ENCODE results near the gene NRCAM.

The NRCAM gene

GRCh38 chr7:108289852-108290251 is 166.4 kb downstream of the NRCAM start:
- Histone ChIP-seq H3K36me3 (ENCODE audit: control insufficient read depth in 1 of 2, insufficient read depth in 2 of 2, low read length in 2 of 2) (no peaks in the 10 kb centered on the region), H3K27ac (ENCODE audit: low read depth, low read length) (no peak overlapping the region), H3K4me1 (ENCODE audit: control insufficient read depth in 1 of 2, insufficient read depth in 2 of 2, low read length in 2 of 2) (no peaks in the 10 kb centered on the region), H3K9me3 (ENCODE audit: control insufficient read depth in 1 of 2, low read length in 2 of 2) (no peaks in the 10 kb centered on the region), H3K27me3 (ENCODE audit: control insufficient read depth in 1 of 2, insufficient read depth in 2 of 2, low read length in 2 of 2) (no peaks in the 10 kb centered on the region), H3K4me3 (ENCODE audit: low read depth in 1 of 2, low read length in 2 of 2) (no peak overlapping the region), H3K9ac (ENCODE audit: low read depth in 1 of 2, low read length in 2 of 2) (no peak overlapping the region)

- H3K4me3 ChIP-seq (ENCODE audit: low read depth in 1 of 2, low read length in 2 of 2): no peak overlapping the region
- no peak overlapping the region for H3K9ac ChIP-seq (ENCODE audit: low read depth in 1 of 2, low read length in 2 of 2)
- no peaks in the 10 kb centered on the region for H3K9me3 ChIP-seq (ENCODE audit: control insufficient read depth in 1 of 2, low read length in 2 of 2)
- no peaks in the 10 kb centered on the region for H3K4me1 ChIP-seq (ENCODE audit: control insufficient read depth in 1 of 2, insufficient read depth in 2 of 2, low read length in 2 of 2)
- no peak overlapping the region for H3K27ac ChIP-seq (ENCODE audit: low read depth, low read length)
- H3K27me3 ChIP-seq (ENCODE audit: control insufficient read depth in 1 of 2, insufficient read depth in 2 of 2, low read length in 2 of 2): peaks cover 0 to 4% of the 10 kb centered on the region in 2 donors
- H3K36me3 ChIP-seq (ENCODE audit: control insufficient read depth in 1 of 2, insufficient read depth in 2 of 2, low read length in 2 of 2): no peaks in the 10 kb centered on the region
Observed at GRCh38 chr7:108287857-108288256, 168.4 kb downstream of the NRCAM start.

- no peak overlapping the region for H3K4me3 ChIP-seq (ENCODE audit: low read depth in 1 of 2, low read length in 2 of 2)
- no peak overlapping the region for H3K9ac ChIP-seq (ENCODE audit: low read depth in 1 of 2, low read length in 2 of 2)
- no peaks in the 10 kb centered on the region for H3K9me3 ChIP-seq (ENCODE audit: control insufficient read depth in 1 of 2, low read length in 2 of 2)
- H3K36me3 ChIP-seq (ENCODE audit: control insufficient read depth in 1 of 2, insufficient read depth in 2 of 2, low read length in 2 of 2): no peaks in the 10 kb centered on the region
- H3K4me1 ChIP-seq (ENCODE audit: control insufficient read depth in 1 of 2, insufficient read depth in 2 of 2, low read length in 2 of 2): no peaks in the 10 kb centered on the region
- no peak overlapping the region for H3K27ac ChIP-seq (ENCODE audit: low read depth, low read length)
- peaks cover 0 to 4% of the 10 kb centered on the region in 2 donors for H3K27me3 ChIP-seq (ENCODE audit: control insufficient read depth in 1 of 2, insufficient read depth in 2 of 2, low read length in 2 of 2)
Observed at GRCh38 chr7:108286290-108286904, 169.8 kb downstream of the NRCAM start.

GRCh38 chr7:108285778-108286177 is 170.5 kb downstream of the NRCAM start:
- Histone ChIP-seq H3K9me3 (ENCODE audit: control insufficient read depth in 1 of 2, low read length in 2 of 2) (no peaks in the 10 kb centered on the region), H3K9ac (ENCODE audit: low read depth in 1 of 2, low read length in 2 of 2) (no peak overlapping the region), H3K4me3 (ENCODE audit: low read depth in 1 of 2, low read length in 2 of 2) (no peak overlapping the region), H3K4me1 (ENCODE audit: control insufficient read depth in 1 of 2, insufficient read depth in 2 of 2, low read length in 2 of 2) (no peaks in the 10 kb centered on the region), H3K36me3 (ENCODE audit: control insufficient read depth in 1 of 2, insufficient read depth in 2 of 2, low read length in 2 of 2) (no peaks in the 10 kb centered on the region), H3K27me3 (ENCODE audit: control insufficient read depth in 1 of 2, insufficient read depth in 2 of 2, low read length in 2 of 2) (peaks cover 0 to 4% of the 10 kb centered on the region in 2 donors), H3K27ac (ENCODE audit: low read depth, low read length) (no peak overlapping the region)

- Histone ChIP-seq H3K27ac (ENCODE audit: low read depth, low read length) (no peak overlapping the region), H3K4me3 (ENCODE audit: low read depth in 1 of 2, low read length in 2 of 2) (no peak overlapping the region), H3K27me3 (ENCODE audit: control insufficient read depth in 1 of 2, insufficient read depth in 2 of 2, low read length in 2 of 2) (peaks cover 0 to 4% of the 10 kb centered on the region in 2 donors), H3K36me3 (ENCODE audit: control insufficient read depth in 1 of 2, insufficient read depth in 2 of 2, low read length in 2 of 2) (no peaks in the 10 kb centered on the region), H3K9me3 (ENCODE audit: control insufficient read depth in 1 of 2, low read length in 2 of 2) (no peaks in the 10 kb centered on the region), H3K9ac (ENCODE audit: low read depth in 1 of 2, low read length in 2 of 2) (no peak overlapping the region), H3K4me1 (ENCODE audit: control insufficient read depth in 1 of 2, insufficient read depth in 2 of 2, low read length in 2 of 2) (no peaks in the 10 kb centered on the region)
Observed at GRCh38 chr7:108285003-108285368, 171.2 kb downstream of the NRCAM start.

- Histone ChIP-seq H3K4me1 (ENCODE audit: control insufficient read depth in 1 of 2, insufficient read depth in 2 of 2, low read length in 2 of 2) (no peaks in the 10 kb centered on the region), H3K27ac (ENCODE audit: low read depth, low read length) (no peak overlapping the region), H3K9me3 (ENCODE audit: control insufficient read depth in 1 of 2, low read length in 2 of 2) (no peaks in the 10 kb centered on the region), H3K36me3 (ENCODE audit: control insufficient read depth in 1 of 2, insufficient read depth in 2 of 2, low read length in 2 of 2) (no peaks in the 10 kb centered on the region), H3K4me3 (ENCODE audit: low read depth in 1 of 2, low read length in 2 of 2) (no peak overlapping the region), H3K9ac (ENCODE audit: low read depth in 1 of 2, low read length in 2 of 2) (no peak overlapping the region), H3K27me3 (ENCODE audit: control insufficient read depth in 1 of 2, insufficient read depth in 2 of 2, low read length in 2 of 2) (peaks cover 0 to 4% of the 10 kb centered on the region in 2 donors)
Observed at GRCh38 chr7:108284349-108285002, 171.8 kb downstream of the NRCAM start.

- Histone ChIP-seq H3K4me1 (ENCODE audit: control insufficient read depth in 1 of 2, insufficient read depth in 2 of 2, low read length in 2 of 2) (no peaks in the 10 kb centered on the region), H3K9me3 (ENCODE audit: control insufficient read depth in 1 of 2, low read length in 2 of 2) (no peaks in the 10 kb centered on the region), H3K36me3 (ENCODE audit: control insufficient read depth in 1 of 2, insufficient read depth in 2 of 2, low read length in 2 of 2) (no peaks in the 10 kb centered on the region), H3K27ac (ENCODE audit: low read depth, low read length) (no peak overlapping the region), H3K4me3 (ENCODE audit: low read depth in 1 of 2, low read length in 2 of 2) (no peak overlapping the region), H3K27me3 (ENCODE audit: control insufficient read depth in 1 of 2, insufficient read depth in 2 of 2, low read length in 2 of 2) (peaks cover 0 to 4% of the 10 kb centered on the region in 2 donors), H3K9ac (ENCODE audit: low read depth in 1 of 2, low read length in 2 of 2) (no peak overlapping the region)
Observed at GRCh38 chr7:108283252-108283651, 173.0 kb downstream of the NRCAM start.

GRCh38 chr7:108282427-108282996 is 173.7 kb downstream of the NRCAM start:
- Histone ChIP-seq H3K4me3 (ENCODE audit: low read depth in 1 of 2, low read length in 2 of 2) (no peak overlapping the region), H3K27ac (ENCODE audit: low read depth, low read length) (no peak overlapping the region), H3K9ac (ENCODE audit: low read depth in 1 of 2, low read length in 2 of 2) (no peak overlapping the region), H3K4me1 (ENCODE audit: control insufficient read depth in 1 of 2, insufficient read depth in 2 of 2, low read length in 2 of 2) (no peaks in the 10 kb centered on the region), H3K9me3 (ENCODE audit: control insufficient read depth in 1 of 2, low read length in 2 of 2) (no peaks in the 10 kb centered on the region), H3K27me3 (ENCODE audit: control insufficient read depth in 1 of 2, insufficient read depth in 2 of 2, low read length in 2 of 2) (peaks cover 0 to 4% of the 10 kb centered on the region in 2 donors), H3K36me3 (ENCODE audit: control insufficient read depth in 1 of 2, insufficient read depth in 2 of 2, low read length in 2 of 2) (no peaks in the 10 kb centered on the region)

GRCh38 chr7:108280136-108280535 is 176.1 kb downstream of the NRCAM start:
- Histone ChIP-seq H3K4me1 (ENCODE audit: control insufficient read depth in 1 of 2, insufficient read depth in 2 of 2, low read length in 2 of 2) (no peaks in the 10 kb centered on the region), H3K9ac (ENCODE audit: low read depth in 1 of 2, low read length in 2 of 2) (no peak overlapping the region), H3K36me3 (ENCODE audit: control insufficient read depth in 1 of 2, insufficient read depth in 2 of 2, low read length in 2 of 2) (no peaks in the 10 kb centered on the region), H3K27me3 (ENCODE audit: control insufficient read depth in 1 of 2, insufficient read depth in 2 of 2, low read length in 2 of 2) (peaks cover 0 to 4% of the 10 kb centered on the region in 2 donors), H3K27ac (ENCODE audit: low read depth, low read length) (no peak overlapping the region), H3K4me3 (ENCODE audit: low read depth in 1 of 2, low read length in 2 of 2) (no peak overlapping the region), H3K9me3 (ENCODE audit: control insufficient read depth in 1 of 2, low read length in 2 of 2) (no peaks in the 10 kb centered on the region)

- Histone ChIP-seq H3K27me3 (ENCODE audit: control insufficient read depth in 1 of 2, insufficient read depth in 2 of 2, low read length in 2 of 2) (peaks cover 0 to 4% of the 10 kb centered on the region in 2 donors), H3K36me3 (ENCODE audit: control insufficient read depth in 1 of 2, insufficient read depth in 2 of 2, low read length in 2 of 2) (no peaks in the 10 kb centered on the region), H3K9me3 (ENCODE audit: control insufficient read depth in 1 of 2, low read length in 2 of 2) (no peaks in the 10 kb centered on the region), H3K4me1 (ENCODE audit: control insufficient read depth in 1 of 2, insufficient read depth in 2 of 2, low read length in 2 of 2) (no peaks in the 10 kb centered on the region), H3K9ac (ENCODE audit: low read depth in 1 of 2, low read length in 2 of 2) (no peak overlapping the region), H3K27ac (ENCODE audit: low read depth, low read length) (no peak overlapping the region), H3K4me3 (ENCODE audit: low read depth in 1 of 2, low read length in 2 of 2) (no peak overlapping the region)
Observed at GRCh38 chr7:108278776-108279175, 177.5 kb downstream of the NRCAM start.
